Ramos (cell line): ENCODE results near the gene EXOSC6.
"Not testable (repeated sequence)": the region's sequence is repeated elsewhere in the genome, so short reads cannot be mapped to it uniquely, and the experiment has no call there.

Source experiments
- in situ Hi-C: fragments of 300-500 bp; cut with MboI; formaldehyde crosslinking; loops from one replicate; pipeline ENCODE4 v1.14.3; 2022; ENCODE audit warnings: low sequenced_read_pairs; ENCODE audit not compliant: unreplicated experiment

EXOSC6 gene

DNA sequence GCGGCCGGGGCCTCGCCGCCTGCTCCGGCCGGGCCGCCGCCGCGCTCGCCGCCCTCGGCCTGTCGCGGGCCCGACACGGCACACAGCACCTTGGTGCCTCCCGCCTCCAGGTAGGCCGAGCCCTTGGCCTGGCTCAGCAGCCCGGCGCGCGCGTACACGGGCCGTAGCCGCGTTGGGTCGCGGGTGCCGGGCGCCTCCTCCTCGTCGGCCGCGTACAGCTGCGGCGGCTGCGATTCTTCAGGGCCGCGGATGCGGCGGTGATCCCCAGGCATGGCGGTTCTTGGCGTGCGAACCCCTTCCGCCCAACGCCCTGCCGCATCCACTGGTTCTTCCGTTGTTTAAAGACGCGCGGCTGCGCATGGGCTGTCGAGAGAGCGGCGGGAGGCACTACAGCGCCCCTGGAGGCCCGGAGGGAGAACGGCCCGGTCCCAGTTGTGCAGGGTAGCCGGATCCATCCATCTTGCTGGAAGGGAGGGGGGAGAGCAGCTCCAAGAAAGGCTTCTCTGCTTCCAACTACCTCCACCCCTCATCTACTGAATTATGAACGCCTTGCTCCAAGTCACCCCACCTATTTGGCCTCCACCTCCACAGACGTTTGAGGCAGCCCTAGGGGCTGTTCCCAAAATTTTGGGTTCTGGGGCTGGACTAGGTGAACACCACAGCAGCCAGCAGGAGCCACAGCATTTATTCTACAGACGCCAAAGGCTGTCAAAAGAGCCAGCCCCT lies at the start of gene EXOSC6:
Gene EXOSC6, minus strand, starts transcription at position 312 of the 726 bp plus-strand sequence. Its CDS starts 40 bp downstream, at position 272.
- in situ Hi-C loops, result no loop called here

DNA sequence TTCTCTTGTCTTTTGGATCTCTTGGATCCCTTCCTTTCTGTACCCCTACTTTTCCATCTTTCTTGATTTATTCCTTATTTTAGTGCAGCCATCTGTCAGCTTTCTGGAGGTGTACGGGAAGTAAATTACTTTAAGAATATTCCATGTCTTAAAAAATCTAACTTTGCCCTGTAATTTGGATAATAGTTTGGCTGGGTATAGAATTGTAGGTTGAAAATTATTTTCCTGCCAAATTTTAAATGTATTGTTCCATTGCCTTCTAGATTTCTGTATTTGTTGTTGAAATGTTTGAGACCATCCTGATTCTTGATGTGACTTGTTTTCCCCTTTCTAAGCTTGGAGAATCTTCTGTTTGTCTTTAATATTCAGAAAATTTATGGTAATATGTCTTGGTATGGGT lies 49.4 kb upstream of the EXOSC6 start:
- in situ Hi-C loops, result no loop called here

DNA sequence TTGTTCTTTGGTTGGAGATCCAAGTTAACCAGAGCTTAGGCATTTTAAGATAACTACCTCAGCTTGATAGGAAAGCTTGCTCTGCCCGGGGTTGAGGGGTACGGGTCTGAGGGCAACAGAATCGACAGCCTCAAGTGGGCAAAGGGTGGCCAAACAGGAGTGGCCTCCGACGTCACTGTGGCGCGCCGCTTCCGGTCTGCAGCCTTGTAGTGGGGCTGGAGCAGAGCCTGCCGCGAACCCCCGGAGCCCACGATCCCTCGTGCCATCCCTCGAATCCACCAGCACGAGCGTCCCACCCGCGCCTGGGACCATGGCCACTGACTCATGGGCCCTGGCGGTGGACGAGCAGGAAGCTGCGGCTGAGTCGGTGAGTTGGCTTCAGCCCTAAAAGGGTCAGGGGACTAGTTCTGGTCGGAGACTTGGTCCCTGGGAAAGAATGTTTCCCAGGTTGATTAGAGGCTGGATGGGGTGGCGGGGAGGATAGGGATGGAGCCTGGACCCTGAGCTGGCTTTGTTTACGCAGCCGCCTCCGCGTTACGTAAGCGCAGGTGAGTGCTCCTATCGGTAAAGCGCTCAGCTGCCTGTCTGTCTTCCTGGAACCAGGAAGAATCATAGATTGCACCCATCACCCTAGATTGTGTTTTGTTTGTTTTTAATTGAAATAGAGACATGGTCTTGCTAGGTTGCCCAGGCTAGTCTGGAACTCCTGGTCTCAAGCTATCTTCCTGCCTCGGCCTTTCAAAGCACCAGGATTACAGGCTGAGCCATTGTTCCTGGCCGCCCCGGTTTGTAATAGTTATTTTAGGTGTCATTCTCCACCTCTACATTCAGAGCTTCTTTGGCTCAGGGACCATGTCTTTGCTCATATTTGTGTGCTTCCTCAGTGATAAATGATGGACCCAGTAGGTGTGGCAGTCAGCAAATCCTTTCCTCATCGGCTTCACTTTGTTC lies 47.5 kb upstream of the EXOSC6 start, which contains the start of gene DDX19B:
Gene DDX19B, plus strand, starts transcription at position 199 of the 951 bp plus-strand sequence. Its CDS starts 112 bp downstream, at position 311.
- in situ Hi-C loops, result no loop called here

DNA sequence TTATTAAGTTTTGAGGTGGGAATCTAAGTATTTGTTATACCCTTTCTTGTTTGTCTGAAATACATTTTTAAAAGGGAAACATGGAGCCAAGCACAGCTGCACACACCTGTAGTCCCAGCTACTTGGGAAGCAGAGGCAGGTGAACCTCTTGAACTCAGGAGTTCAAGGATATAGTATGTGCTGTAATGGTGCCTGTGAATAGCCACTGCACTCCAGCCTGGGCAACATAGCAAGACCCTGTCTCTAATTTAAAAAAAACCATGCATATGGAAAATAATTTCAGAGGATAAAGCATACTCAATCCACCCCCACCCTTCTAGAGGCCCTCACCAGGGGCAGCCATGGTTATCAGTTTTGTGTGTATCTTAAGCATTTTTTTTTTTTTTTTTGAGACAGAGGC lies 43.9 kb upstream of the EXOSC6 start:
- in situ Hi-C loops, result no loop called here

DNA sequence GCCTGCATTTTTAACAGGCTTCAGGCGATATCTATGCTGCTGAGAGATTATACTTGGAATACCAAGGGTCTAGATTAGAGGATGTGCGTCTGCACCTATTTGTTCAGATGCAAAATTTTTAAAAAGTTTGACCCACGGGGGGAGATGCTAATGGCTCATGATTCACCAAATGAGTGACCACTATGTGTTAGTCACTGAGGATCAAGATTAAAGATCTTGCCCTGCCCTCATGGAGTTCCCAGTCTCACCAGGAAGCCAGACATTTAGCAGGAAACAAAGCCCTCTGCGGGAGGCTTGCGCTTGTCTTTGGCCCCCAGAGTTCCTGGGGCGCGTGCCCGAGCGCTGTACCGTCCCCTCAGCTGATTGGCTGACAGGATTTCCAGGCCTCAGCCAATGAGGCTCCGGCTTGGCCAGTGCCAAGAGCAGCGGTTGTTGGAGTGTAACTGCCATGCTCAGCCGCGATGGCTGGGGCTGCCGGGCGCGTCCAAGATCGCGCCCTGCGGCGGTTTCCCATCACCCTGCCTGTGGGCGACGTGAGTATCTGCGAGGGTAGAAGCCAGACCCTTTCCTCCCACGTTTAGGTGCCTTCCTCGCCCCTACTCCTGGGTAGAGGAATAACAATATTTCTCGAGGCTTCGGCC lies 42.8 kb upstream of the EXOSC6 start:
- in situ Hi-C loops, result no loop called here

DNA sequence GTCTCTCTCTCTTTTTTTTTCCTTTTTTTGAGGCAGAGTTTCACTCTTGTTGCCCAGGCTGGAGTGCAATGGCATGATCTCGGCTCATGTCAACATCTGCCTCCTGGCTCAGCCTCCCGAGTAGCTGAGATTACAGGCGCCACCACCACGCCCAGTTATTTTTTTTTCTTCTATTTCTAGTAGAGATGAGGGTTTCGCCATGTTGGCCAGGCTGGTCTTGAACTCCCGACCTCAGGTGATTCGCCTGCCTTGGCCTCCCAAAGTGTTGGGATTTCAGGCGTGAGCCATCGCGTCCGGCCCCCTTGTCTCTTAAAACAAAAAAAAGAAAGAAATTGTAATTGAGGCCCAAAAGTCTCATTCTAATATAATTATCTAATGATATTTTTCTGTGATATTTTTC lies 40.4 kb upstream of the EXOSC6 start:
- in situ Hi-C loops, result not testable (repeated sequence)

DNA sequence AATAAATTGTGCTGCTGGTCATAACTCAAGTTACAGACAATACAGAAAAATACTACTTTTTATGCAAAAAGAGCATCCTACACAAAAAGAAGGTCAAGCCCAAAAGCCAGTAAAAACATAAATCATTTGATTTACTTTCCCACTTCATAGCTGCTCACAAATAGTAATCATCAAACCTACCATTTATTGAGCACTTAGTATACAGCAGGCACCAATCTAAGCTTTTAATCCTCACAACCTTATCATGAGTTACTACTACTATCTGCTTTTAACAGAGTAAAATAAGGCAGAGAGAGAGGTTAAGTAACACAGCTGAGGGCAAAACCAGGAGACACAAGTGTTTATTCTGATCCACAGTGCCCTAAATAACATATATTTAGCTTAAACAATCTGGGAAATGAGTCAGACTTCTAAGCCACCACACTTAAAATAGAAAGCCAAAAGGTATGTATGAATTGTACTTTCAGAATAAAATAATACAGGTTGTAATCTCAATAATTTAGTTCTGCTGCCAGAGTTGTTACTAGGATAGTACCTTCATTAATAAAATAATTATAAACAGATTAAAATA lies 39.3 kb upstream of the EXOSC6 start:
- in situ Hi-C loops, result no loop called here

DNA sequence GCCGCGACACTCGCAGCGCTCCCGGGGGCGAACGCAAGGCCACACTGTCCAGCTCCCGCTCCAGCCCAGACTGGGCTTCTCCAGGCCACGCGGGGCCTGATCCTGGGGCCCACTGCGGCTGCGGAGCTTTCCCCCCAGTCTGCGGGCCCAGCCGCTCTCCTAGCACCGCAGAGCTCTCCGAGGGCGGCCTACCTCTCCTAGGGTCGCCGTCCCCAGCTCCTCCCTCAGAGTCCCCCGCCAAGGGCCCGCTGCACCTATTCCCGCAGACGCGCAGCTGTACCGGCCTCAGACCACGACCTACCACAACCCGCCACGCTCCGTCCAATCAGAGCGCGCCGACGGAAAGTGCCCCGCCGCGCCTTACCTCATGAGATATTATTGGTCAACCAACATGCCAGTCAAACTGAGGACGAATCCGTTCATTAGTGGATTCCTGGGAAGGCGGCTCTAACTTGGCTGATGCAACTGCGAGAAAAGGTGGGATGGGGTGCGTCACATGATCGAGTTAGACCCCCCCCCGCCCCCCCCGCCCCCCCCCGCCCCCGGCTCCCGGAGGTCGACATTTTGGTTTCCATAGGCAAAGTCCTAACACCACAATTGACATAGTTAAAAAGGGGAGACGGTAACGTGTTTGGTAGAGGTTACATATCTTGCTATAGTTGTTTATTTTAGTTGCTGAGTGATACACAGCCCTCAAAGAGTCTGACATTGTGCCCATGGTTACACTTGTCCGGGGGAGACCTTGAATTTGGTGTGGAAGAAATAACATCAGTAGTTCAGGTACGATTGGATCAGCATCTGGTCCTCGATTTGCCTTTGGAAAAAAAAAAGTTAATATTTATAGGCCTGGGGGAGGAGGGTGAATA lies 37.7 kb upstream of the EXOSC6 start, which contains the start of gene AARS1:
Gene AARS1, minus strand, starts transcription at position 278 of the 866 bp plus-strand sequence. CDS start 6,743 bp downstream, outside the sequence.
- in situ Hi-C loops, result no loop called here

DNA sequence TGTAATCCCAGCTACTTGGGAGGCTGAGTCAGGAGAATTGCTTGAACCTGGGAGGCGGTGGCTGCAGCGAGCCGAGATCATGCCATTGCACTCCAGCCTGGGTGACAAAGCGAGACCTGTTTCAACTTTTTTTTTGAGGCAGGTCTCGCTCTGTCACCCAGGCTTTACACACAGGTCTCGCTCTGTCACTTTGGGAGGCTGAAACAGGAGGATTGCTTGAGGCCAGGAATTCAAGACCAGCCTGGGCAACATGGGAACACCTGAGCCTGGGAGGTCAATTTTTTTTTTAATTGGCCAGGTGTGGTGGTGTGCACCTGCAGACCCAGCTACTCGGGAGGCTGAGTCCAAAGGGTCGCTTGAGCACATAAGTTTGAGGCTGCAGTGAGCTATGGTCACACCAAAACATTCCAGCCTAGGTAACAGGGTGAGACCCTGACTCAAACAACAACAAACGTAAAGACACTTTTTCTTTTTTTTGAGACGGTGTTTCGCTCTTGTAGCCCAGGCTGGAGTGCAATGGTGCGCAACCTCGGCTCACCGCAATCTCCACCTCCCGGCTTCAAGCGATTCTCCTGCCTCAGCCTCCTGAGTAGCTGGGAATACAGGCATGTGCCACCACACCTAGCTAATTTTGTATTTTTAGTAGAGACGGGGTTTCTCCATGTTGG lies 35.7 kb upstream of the EXOSC6 start:
- in situ Hi-C loops, result not testable (repeated sequence)

DNA sequence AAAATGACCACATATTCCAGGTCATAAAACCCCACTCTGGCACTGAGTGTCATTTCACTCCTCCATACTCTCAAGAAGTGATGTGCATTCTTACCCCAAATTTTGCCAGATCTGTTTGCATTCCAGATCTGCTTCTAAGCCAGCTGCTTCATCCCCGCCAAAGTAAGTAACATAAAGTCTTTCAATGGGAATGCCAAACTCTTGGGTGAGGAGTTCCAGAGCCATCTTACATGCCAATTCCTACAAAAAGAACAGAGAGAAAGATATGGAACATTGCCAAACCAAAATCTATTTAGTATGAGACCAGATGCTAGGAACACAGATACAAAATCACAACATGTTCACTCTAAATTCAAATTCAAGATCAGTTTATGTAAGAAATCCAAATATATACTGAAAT lies 24.7 kb upstream of the EXOSC6 start:
- in situ Hi-C loops, result no loop called here

DNA sequence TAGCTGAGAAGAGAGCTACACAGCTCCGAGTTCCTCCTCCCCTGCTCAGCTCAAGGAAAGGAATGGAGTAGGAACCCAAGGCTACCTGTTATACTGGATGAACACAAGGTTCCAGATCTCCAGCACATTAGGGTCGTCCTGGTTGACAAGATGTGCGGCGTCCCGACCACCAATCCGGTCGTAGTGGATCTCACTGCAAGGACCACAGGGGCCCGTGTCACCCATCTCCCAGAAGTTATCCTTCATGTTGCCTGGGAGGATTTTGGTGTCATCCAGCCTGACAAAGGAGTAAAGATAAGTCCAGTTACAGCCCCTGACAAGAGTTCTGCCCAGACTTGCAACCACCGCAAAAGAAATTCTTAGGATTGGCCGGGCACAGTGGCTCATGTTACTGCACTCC lies 20.0 kb upstream of the EXOSC6 start:
- in situ Hi-C loops, result no loop called here

DNA sequence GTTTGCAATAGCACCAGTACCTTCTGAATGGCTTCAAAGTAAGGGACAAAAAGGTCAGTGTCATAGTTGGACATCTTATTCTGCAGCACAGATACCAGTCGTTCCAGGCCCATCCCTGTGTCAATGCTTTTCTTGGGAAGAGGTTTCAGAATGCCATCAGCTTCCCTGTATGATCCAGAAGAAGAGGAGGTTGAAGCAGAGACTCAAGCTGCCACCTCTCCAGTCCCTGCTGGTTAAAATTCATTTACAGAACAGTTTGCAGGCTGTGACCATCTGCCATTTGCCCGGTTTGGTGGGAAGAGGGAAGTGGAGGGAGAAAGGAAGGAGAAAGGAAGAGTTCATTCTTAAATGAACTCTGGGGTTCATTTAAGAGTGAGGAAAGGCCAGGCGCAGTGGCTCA lies 18.4 kb upstream of the EXOSC6 start:
- in situ Hi-C loops, result no loop called here

DNA sequence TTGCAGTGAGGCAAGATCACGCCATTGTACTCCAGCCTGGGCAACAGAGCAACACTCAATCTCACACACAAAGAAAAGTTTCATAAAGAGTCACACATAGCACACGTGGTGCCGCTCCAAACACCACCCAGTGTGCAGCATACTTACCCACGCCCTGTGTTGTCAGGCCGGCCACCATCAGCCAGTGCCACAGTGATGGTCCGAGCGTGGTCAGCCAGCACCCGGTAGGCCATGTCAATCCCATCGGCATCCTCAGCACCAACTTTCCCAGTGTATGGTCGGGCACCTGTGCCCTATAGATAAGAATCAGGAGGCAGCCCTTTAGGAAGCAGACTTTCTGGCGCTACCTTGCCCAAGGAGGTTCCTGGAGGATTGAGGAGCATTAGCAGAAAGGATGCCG lies 17.7 kb upstream of the EXOSC6 start:
- in situ Hi-C loops, result loop anchor here (10.0 kb wide), 1 partner anchor 265 kb away; no protein-coding TSS in a partner anchor

DNA sequence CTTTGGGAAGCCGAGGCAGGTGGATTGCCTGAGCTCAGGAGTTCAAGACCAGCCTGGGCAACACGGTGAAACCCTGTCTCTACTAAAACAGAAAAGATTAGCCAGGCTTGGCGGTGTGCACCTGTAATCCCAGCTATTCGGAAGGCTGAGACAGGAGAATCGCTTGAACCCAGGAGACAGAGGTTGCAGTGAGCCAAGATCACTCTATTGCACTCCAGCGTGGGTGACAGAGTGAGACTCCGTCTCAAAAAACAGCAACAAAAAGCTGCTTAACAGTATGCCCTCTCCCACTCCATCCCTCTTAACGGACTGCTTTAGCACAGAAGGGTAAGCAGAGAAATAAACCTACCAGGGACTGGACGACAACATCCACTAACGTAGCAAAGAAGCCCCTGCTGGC lies 16.2 kb upstream of the EXOSC6 start:
- in situ Hi-C loops, result loop anchor here (10.0 kb wide), 1 partner anchor 267 kb away; no protein-coding TSS in a partner anchor

DNA sequence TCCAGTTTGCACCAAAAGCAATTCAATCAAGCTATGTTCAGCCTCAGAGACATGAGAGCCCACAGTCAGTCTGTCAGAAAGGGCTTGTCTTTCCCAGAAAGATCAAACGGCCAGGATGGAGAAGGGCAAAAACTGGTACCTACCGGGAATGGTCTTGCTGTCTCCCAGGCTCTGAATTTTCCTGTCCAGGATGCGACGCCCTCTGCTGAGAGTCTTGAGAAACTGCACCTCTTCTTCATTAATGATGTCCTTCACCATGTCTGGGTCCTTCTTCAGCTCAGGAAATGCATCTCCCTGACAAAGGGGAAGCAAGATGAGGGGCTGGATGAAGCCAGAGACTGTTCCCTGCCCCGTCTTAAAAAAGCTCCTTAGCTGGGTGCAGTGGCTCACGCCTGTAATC lies 15.8 kb upstream of the EXOSC6 start:
- in situ Hi-C loops, result loop anchor here (10.0 kb wide), 1 partner anchor 267 kb away; no protein-coding TSS in a partner anchor

DNA sequence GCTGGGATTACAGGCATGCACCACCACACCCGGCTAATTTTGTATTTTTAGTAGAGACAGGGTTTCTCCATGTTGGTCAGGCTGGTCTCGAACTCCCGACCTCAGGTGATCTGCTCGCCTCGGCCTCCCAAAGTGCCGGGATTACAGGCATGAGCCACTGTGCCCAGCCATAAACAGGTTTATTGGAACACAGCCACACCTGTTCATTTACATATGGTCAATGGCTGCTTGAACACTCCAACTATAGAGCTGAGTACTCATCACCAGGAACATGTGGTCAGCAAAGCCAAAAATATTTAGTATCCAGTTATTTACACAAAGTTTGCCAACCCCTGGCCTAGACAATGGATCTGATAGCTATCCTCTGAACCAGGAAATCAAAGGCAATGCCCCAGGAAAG lies 8.2 kb upstream of the EXOSC6 start:
- in situ Hi-C loops, result loop anchor here (10.0 kb wide), 1 partner anchor 275 kb away; no protein-coding TSS in a partner anchor

DNA sequence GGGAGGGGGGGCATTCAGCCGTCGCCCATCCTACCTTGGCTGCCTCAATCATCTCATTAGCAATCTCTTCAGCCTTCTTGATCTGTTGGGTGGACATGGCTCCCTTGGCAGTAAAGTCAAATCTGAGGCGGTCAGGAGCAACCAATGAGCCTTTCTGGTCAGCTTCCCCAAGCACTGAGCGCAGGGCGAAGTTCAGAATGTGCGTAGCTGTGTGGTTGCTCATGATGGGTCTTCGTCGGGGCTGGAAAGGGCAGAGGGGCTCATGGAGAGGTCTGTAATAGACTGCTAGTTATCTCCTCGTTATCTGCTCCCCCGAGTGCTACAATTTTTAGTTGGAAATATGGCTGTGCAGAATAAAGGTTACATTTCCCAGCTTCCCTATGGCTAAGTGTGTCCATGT lies 7.2 kb upstream of the EXOSC6 start:
- in situ Hi-C loops, result no loop called here

DNA sequence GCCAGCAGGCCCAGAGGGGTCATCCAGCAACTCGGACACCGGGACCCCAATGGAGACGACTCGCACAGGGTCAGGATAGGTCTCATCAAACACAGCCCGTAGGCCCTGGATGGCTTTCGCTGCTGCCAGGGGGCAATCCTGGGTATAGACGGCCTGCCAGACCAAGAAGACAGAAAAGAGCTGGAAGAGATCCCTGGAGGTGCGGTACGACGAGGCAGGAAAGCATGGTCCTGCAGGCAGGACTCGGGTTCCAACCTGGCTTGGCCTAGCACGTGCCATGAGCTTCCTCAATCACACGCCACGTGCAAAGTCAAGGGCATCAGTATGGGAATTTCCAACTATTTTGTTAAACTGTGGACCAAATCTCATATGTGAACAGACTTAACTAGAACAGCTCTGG lies 6.3 kb upstream of the EXOSC6 start:
- in situ Hi-C loops, result no loop called here

DNA sequence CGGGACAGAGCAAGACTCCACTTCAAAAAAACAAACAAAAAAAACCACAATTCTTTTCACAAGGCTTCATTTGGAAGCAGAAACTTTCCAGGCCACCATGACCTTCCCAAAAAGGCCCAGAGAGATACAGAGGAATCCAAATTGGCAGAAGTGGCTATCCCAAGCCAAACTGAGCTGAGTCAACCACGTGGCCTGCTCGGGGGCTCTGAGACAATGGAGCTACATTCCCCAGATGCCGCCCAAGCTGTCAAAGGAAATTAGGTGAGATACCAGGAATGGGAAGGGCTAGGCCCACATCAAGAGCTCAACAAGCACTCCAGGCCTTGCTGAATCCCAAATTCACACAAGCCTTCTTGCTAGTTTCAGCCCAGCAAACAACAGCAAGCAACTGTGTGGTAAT lies 5.7 kb upstream of the EXOSC6 start:
- in situ Hi-C loops, result no loop called here
